Measurements from ENCODE around the gene NABP2.
"Not testable (repeated sequence)": the region's sequence is repeated elsewhere in the genome, so short reads cannot be mapped to it uniquely, and the experiment has no call there.

Gene NABP2

GRCh38 chr12:56244494-56244893, 20.4 kb downstream of the NABP2 start:
- no peak for DNase-seq (ENCODE audit: low read depth in 2 of 2)

DNA sequence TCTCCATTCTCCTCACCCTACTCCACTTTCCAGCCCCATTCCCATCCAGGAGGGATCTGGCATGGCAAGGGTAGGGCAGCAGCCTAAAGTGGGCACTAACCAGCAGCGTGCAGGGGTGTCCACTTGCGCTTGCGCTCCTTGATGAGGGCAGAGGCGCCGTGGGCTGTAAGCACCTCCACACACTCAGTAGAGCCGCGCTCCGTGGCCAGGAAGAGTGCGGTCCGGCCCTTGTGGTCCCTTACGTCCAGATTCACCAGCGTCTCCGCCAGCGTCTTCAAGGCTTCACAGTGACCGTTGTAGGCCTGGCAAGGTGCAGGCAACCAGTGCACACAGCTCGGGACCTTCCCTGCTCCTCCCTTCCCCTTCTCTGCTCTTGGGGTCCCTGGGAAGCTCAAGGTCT, 23.8 kb downstream of the NABP2 start:
- DNase-seq (ENCODE audit: low read depth in 2 of 2), result no peak

DNA sequence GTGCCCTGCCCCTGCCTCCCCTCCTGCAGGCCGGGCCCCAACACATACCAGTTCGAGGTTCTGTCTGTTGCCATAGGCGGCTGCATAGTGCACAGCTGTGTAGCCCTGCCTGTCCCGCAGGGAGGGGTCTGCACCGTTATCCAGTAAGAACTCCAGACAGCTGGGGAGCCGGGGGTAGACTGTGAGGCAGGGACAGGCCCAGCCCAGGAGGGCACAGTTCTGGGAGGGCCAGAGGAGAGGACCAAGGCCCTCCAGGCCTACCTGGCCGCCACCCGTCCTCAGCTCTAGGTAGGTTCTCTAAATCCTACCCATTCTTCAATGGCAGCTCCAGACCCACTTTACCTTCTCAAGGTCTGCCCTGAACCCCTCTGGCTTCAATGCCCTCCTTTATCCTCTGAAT, 24.6 kb downstream of the NABP2 start:
- no peak for DNase-seq (ENCODE audit: low read depth in 2 of 2)

DNA sequence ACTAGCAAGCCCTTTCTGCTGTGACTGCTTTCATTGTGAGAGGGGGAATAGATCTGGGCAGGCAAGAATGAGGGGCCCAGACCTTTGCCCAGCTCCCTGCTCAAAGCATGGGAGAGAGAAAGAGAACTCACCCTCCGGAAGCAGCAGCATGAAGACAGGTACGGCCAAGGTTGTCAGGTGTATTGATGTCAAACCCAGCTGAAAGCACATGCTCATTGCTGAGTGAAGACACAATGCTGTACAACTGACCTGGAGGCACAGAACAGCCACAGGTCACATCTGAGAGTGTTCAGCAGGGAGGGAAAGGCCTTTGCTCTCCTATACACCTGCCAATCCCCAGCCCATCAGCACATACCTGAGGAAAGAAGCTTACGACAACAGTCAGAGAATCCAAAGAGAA, 28.5 kb downstream of the NABP2 start:
- no peak for DNase-seq (ENCODE audit: low read depth in 2 of 2)

DNA sequence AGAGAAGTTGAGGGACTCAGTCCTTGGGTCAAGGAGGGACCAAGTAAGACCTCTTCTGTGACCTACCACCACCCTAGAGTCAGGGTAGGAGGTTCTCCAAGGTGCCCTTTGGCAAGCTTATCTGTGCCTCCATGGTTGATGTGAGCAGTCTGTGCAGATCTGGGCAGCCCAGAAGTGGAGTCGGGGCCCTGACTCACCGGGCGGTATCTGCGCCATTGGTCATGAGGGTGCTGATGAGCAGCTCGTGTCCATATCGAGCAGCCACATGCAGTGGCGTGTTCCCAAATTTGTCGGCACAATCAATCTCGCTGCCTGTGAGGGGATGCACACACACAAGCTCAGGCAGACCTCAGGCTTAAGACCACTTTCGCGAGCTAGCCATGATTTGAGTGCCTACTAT, 28.9 kb downstream of the NABP2 start:
- no peak for DNase-seq (ENCODE audit: low read depth in 2 of 2)

- DNase-seq (ENCODE audit: low read depth in 2 of 2), result no peak
Observed at GRCh38 chr12:56255671-56256070, 31.5 kb downstream of the NABP2 start.

DNA sequence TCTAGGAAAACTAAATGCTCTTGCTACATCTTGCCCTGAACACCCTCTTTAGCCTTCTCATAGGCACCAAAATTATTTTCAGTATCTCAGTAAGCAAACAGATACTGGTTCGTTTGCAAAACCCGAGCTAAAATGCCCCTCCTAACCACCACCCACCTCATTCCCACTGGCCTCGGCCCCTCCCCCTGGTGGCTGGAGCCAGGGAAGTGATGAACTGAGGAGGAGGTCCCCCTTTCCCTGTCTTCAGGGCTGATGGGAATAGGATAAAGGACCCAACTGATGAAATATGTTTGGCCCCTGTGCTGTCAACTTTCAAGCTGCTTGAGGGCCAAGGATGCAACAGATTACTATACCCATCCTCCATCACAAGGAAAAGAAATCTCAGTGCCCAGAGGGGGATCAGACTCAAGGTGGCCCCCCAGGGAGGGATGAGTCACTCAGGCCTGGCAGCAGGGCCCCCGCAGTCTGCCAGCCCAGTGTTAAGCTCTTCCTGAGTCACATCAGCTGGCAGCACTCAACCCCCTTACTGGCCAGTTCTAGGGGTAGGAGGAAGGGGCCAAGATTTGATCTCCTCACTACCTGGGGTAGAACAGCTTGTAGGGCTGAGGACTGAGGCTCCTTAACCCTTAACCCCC, 32.3 kb downstream of the NABP2 start:
- DNase-seq (ENCODE audit: low read depth in 2 of 2), result no peak

- no peak for DNase-seq (ENCODE audit: low read depth in 2 of 2)
Observed at GRCh38 chr12:56257071-56257470, 32.9 kb downstream of the NABP2 start.

DNA sequence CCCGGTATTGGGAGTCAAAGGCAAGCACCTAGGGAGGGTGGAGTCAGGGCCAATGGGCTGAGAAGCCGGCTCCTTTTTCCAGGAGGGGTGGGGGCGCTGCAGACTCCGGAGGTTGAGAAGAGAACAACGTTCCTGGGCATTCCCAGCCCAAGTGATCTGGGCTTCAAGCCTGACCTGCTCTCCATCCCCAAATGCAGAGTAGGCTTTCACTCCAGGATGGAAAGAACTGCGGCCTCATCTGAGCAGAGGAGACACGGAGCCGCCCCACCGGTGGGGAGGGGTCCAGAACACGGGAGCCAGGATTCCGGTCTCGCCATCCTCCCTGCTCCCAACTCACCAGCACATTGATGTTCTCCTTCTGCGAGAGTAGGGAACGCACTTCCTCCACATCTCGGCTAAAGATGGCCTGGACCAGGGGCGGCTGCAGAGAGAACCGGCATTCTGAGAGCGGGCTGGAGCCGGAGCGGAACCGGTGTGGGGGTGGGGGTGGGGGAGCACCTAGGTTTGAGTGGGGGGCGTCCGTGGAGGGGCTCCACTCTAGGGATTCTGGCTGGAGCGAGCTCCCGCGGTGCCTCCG, 33.4 kb downstream of the NABP2 start:
- DNase-seq (ENCODE audit: low read depth in 2 of 2), result no peak

GRCh38 chr12:56258068-56258819, 34.1 kb downstream of the NABP2 start, which contains the start of gene ANKRD52:
Gene ANKRD52, minus strand, starts transcription at chr12:56258384. Its CDS starts 115 bp downstream, at chr12:56258269.
- peak; percentile 71 to 74 for DNase-seq (ENCODE audit: low read depth in 2 of 2)

DNA sequence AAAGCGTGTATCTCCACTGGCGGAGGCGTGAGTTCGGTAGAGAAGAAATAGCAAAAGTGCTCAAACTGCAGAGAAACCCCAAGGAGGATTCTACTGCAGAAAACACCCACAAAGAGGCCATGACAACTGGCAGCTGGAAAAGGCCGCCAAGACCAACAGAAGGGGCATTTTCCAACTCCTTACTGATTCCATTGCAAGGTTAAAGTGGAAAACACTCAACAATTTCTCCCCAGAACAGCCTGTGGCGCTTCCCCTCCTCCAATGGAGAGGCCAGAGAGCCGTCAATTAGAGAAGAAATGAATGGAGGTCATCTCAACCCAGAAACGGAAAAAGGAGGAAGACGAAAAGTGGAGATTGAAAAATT, 34.7 kb downstream of the NABP2 start:
- DNase-seq (ENCODE audit: low read depth in 2 of 2), result no peak

GRCh38 chr12:56260380-56260779, 36.2 kb downstream of the NABP2 start:
- no peak for DNase-seq (ENCODE audit: low read depth in 2 of 2)

GRCh38 chr12:56260921-56261320, 36.8 kb downstream of the NABP2 start:
- DNase-seq (ENCODE audit: low read depth in 2 of 2), result no peak

- no peak for DNase-seq (ENCODE audit: low read depth in 2 of 2)
Observed at GRCh38 chr12:56261503-56262232, 37.5 kb downstream of the NABP2 start.

DNA sequence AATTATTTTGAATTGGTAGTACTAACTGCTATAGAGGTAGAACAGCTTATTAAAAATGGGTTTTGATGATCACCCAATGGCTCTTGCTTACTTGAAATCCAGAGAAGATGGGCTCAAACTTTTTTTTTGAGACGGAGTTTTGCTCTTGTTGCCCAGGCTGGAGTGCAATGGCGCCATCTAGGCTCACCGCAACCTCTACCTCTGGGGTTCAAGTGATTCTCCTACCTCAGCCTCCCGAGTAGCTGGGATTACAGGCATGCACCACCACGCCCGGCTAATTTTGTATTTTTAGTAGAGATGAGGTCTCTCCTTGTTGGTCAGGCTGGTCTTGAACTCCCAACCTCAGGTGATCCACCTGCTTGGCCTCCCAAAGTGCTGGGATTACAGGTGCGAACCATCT, 38.8 kb downstream of the NABP2 start:
- not testable (repeated sequence) for DNase-seq (ENCODE audit: low read depth in 2 of 2)

DNA sequence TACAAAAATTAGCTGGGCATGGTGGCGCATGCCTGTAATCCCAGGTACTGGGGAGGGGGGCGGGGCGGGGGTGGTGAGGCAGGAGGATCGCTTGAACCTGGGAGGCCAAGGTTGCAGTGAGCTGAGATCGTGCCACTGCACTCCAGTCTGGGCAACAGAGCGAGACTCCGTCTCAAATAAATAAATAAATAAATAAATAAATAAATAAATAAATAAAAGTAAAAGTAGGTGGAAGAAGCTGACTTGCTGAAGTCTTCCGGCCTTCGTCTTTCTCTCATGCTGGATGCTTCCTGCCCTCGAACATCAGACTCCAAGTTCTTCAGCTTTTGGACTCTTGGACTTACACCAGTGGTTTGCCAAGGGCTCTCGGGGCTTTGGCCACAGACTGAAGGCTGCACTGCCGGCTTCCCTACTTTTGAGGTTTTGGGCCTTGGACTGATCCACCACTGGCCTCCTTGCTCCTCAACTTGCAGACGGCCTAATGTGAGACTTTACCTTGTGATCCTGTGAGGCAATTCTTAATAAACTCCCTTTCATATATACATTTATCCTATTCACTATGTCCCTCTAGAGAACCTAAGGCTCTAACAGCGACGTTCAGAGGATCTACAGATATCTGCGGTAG, 42.0 kb downstream of the NABP2 start:
- not testable (repeated sequence) for DNase-seq (ENCODE audit: low read depth in 2 of 2)

DNA sequence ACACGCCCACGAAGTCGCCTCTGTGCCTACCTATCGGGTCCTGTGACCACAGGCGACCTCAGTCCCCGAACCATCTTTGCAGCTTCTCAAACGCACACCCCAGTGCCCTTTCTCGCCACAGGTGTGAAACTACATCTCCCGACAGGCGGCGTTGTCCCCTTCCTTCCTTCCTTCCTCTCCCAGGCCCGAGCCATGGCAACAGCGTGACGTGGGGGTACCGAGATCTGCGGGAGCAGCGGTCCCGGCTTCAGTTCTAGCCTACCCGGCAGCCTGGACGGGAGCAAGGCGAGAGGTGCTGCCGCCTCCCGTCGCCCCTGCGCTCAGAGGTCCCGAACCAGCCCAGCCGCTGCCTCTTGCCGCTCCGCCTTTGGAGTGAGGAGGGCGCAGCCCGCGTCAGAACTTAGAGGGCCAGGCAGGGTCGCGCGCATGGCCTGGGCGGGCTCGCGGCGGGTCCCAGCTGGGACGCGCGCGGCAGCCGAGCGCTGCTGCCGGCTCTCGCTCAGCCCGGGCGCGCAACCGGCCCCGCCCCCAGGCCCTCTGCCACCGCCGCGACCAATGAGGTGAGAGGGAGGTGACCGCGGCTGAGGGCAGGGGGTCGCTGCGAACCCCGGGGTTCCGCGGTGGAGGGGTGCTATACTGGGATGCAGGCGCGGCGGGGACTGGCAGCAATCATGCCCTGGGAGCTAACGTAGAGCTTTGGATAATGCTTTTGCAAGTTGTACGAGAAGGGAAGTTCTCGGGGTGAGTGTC, 42.7 kb downstream of the NABP2 start, which contains the start of gene COQ10A:
TSS of gene COQ10A (plus strand) at position 250 of the 750 bp plus-strand sequence. CDS start at position 427, 177 bp downstream.
- DNase-seq (ENCODE audit: low read depth in 2 of 2), result peak; percentile 76 to 79

- no peak for DNase-seq (ENCODE audit: low read depth in 2 of 2)
Observed at GRCh38 chr12:56267443-56268071, 43.4 kb downstream of the NABP2 start.

DNA sequence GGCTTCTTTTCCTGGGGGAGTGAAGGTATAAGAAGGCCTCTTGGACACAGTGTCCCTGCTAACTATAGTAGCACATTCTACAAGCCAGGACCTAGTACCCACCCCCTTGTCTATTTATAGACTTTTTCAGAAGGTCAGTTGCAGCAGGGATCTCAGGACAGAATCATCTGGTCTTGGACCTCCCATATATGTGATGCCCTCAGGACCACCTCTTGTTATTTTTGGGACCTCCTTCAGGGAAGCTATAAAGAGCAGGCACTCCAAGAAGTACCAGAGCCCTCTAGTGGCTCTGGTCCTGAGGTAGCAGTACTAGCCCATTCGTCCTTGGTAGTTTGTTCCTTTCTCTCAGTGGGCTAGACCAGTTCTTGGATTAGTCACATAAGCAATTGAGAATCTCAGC, 46.9 kb downstream of the NABP2 start:
- DNase-seq (ENCODE audit: low read depth in 2 of 2), result no peak

- DNase-seq (ENCODE audit: low read depth in 2 of 2), result not testable (repeated sequence)
Observed at GRCh38 chr12:56272468-56272867, 48.3 kb downstream of the NABP2 start.

GRCh38 chr12:56274299-56274698, 50.2 kb downstream of the NABP2 start:
- DNase-seq (ENCODE audit: low read depth in 2 of 2), result no peak
